Epithelial cell of proximal tubule (primary cell): Measurements from ENCODE around the gene CPVL. TPM values are rescaled to one million over a fixed set of nuclear protein-coding genes. Genes with fewer than 3 reads are reported as not detected.

Experiments
- DNase-seq: peaks from one replicate; pipeline ENCODE4 v3.0.0-alpha.2; 2011; ENCODE audit warnings: low read depth
- H3K4me3 ChIP-seq: 2 replicates; pipeline ENCODE4 v1.5.1; 2011; ENCODE audit warnings: low read depth, mild to moderate bottlenecking, low read length
- CTCF ChIP-seq: conservative IDR thresholded peaks from 2 replicates; pipeline ENCODE4 v1.5.1; 2012; ENCODE audit warnings: low read depth, mild to moderate bottlenecking, low read length
- total RNA-seq: library from RNA; depleted of rRNA; stranded (reverse); fragments of >200 nt; gene quantifications from 2 replicates; pipeline ENCODE4 v1.2.3, GENCODE V29; 2015

CPVL gene
- total RNA-seq, 1 donor from 2014 or later: 12.0 TPM

DNA sequence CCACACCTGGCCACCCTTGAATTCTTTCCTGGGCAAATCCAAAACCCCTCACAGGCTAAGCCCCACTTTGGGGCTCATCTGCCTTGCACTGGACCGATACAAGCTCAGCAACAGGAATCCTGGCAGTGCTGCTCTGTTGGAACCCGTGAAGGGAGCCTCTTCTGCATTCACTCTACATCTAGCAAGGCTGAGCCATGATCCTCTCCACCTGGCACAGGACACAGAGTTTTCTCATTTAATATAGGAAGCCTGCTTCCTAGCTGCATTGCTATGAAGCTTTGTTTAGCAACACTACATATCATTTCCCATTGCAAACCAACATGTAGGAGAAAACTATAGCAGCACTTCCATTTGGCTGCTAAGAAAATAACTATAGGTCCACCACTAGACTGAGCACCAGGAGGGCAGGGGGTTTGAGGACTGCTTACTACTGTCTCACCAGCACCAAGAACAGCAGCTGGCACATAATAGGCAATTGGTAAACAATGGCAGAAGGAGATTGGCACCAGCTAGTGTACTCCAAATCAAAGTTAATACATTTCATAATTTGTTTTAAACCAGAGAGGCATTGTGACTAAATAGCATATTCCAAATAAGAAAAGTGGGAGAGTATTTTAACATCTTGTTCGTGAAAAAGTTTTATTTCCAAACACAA lies 56.1 kb downstream of the CPVL start:
- TF ChIP-seq CTCF: no peak
- DNase-seq: no peak
- no peak overlapping the region for H3K4me3 ChIP-seq

- no peak overlapping the region for H3K4me3 ChIP-seq
- TF ChIP-seq CTCF: no peak
- DNase-seq: no peak
These were observed 58.5 kb downstream of the CPVL start for GRCh38 chr7:29087840-29088170.

- TF ChIP-seq CTCF: no peak
- DNase-seq: no peak
- H3K4me3 ChIP-seq: no peak overlapping the region
These were observed 59.8 kb downstream of the CPVL start for GRCh38 chr7:29086545-29086944.

- H3K4me3 ChIP-seq: no peak overlapping the region
- no peak for DNase-seq
- no peak for TF ChIP-seq CTCF
These were observed 61.5 kb downstream of the CPVL start for GRCh38 chr7:29084832-29085231.

DNA sequence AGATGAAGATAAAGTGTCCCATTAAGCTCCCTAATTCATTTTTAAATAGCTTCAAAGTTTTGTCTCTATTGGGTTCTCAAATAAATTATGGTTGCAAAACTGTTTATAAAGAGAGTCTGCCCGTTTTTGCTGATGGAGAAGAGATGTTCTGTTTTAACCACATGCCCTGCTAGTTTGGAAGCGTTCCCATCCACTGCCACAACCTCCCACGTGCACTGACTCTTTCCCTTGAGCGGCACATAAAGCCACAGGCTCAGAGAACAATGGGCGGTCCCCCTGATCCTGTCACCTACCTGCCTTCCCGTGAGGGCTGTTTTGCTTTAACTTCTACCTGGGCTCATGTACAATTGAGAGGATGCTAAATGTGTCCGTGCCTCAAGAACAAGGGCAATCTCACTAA lies 65.5 kb downstream of the CPVL start:
- no peak overlapping the region for H3K4me3 ChIP-seq
- no peak for DNase-seq
- TF ChIP-seq CTCF: no peak

GRCh38 chr7:29078311-29079260 lies 67.8 kb downstream of the CPVL start:
- no peak for DNase-seq
- TF ChIP-seq CTCF: no peak
- H3K4me3 ChIP-seq: no peak overlapping the region
